GM23338 (cell line): ENCODE data around the gene IMMP2L. TPM values are rescaled to one million over a fixed set of nuclear protein-coding genes. Genes with fewer than 3 reads are reported as not detected.

Source experiments
- ATAC-seq: fragments of 200-7000 bp; cut with Tn5 transposase; 3 replicates; pipeline ENCODE4 v1.9.1; 2020
- DNase-seq: peaks from one replicate; pipeline ENCODE4 v3.0.0-alpha.2; 2015; ENCODE audit warnings: low spot score
- H2AFZ ChIP-seq: fragments of 200-600 bp; sonication (generic); 2 replicates; pipeline ENCODE4 v1.8.0; 2016; ENCODE audit warnings: antibody characterized with exemption, mild to moderate bottlenecking, moderate library complexity
- H3F3A ChIP-seq: fragments of 200-600 bp; sonication (generic); replicated peaks from 2 replicates; pipeline ENCODE4 v1.8.0; 2017; ENCODE audit warnings: antibody characterized with exemption, mixed run types, low read depth
- H3K27ac ChIP-seq: fragments of 200-600 bp; sonication (generic); 2 replicates; pipeline ENCODE4 v1.6.1; 2016; ENCODE audit warnings: low read depth
- H3K27me3 ChIP-seq: fragments of 200-600 bp; sonication (generic); 2 replicates; pipeline ENCODE4 v1.8.0; 2016; ENCODE audit warnings: mild to moderate bottlenecking, mixed run types, moderate library complexity; ENCODE audit not compliant: insufficient read depth
- H3K36me3 ChIP-seq: fragments of 200-600 bp; sonication (generic); 2 replicates; pipeline ENCODE4 v1.8.0; 2016; ENCODE audit warnings: mild to moderate bottlenecking; ENCODE audit not compliant: insufficient read depth
- H3K4me1 ChIP-seq: fragments of 200-600 bp; sonication (generic); 2 replicates; pipeline ENCODE4 v1.8.0; 2016; ENCODE audit warnings: mild to moderate bottlenecking, moderate library complexity; ENCODE audit not compliant: insufficient read depth
- H3K4me2 ChIP-seq: fragments of 200-600 bp; sonication (generic); 2 replicates; pipeline ENCODE4 v1.7.1; 2017; ENCODE audit warnings: mixed run types
- H3K4me3 ChIP-seq: fragments of 200-600 bp; sonication (generic); 2 replicates; pipeline ENCODE4 v1.6.1; 2016; ENCODE audit warnings: mixed run types
- H3K79me2 ChIP-seq: fragments of 200-600 bp; sonication (generic); replicated peaks from 2 replicates; pipeline ENCODE4 v1.8.0; 2017; ENCODE audit warnings: mild to moderate bottlenecking; ENCODE audit not compliant: insufficient read depth
- H3K9me2 ChIP-seq: fragments of 200-600 bp; sonication (generic); 2 replicates; pipeline ENCODE4 v1.8.0; 2017; ENCODE audit not compliant: insufficient read depth
- H4K20me1 ChIP-seq: fragments of 200-600 bp; sonication (generic); replicated peaks from 2 replicates; pipeline ENCODE4 v1.8.0; 2017; ENCODE audit warnings: mild to moderate bottlenecking; ENCODE audit not compliant: insufficient read depth
- H3K27ac Mint-ChIP-seq: 2 replicates; pipeline ENCODE4 v1.8.0; 2020; ENCODE audit warnings: inconsistent platforms, mild to moderate bottlenecking, moderate library complexity, mixed read lengths
- H3K27me3 Mint-ChIP-seq: 3 replicates; pipeline ENCODE4 v1.8.0; 2022; ENCODE audit warnings: low read depth, mild to moderate bottlenecking, moderate library complexity, mixed read lengths, inconsistent platforms; ENCODE audit not compliant: insufficient read depth, poor library complexity
- H3K36me3 Mint-ChIP-seq: 3 replicates; pipeline ENCODE4 v1.8.0; 2021; ENCODE audit warnings: low read depth, mild to moderate bottlenecking, inconsistent platforms, moderate library complexity, mixed read lengths
- H3K4me1 Mint-ChIP-seq: 3 replicates; pipeline ENCODE4 v1.8.0; 2020; ENCODE audit warnings: mild to moderate bottlenecking, inconsistent platforms, mixed read lengths
- H3K4me3 Mint-ChIP-seq: 3 replicates; pipeline ENCODE4 v1.8.0; 2021; ENCODE audit warnings: moderate library complexity, mild to moderate bottlenecking, inconsistent platforms, mixed read lengths
- H3K9me3 Mint-ChIP-seq: 3 replicates; pipeline ENCODE4 v1.8.0; 2020; ENCODE audit warnings: moderate library complexity, mild to moderate bottlenecking, inconsistent platforms, mixed read lengths
- CREB1 ChIP-seq: fragments of 250-450 bp; sonication (Bioruptor Pico); IDR thresholded peaks from 2 replicates; pipeline ENCODE4 v1.5.0; 2020; ENCODE audit warnings: low read depth, mild to moderate bottlenecking, moderate library complexity
- EZH2 ChIP-seq: fragments of 200-600 bp; sonication (generic); IDR thresholded peaks from one replicate; pipeline ENCODE4 v1.8.0; 2017; ENCODE audit warnings: antibody characterized with exemption, mild to moderate bottlenecking, low read depth; ENCODE audit not compliant: unreplicated experiment
- EZH2phosphoT487 ChIP-seq: fragments of 200-600 bp; sonication (generic); IDR thresholded peaks from one replicate; pipeline ENCODE4 v1.8.1; 2018; ENCODE audit warnings: antibody characterized with exemption; ENCODE audit not compliant: unreplicated experiment
- NANOG ChIP-seq: IDR thresholded peaks from 2 replicates; pipeline ENCODE4 v1.6.1; 2016; ENCODE audit warnings: antibody characterized with exemption, borderline replicate concordance
- POLR2AphosphoS5 ChIP-seq: IDR thresholded peaks from 2 replicates; pipeline ENCODE4 v1.6.1; 2016; ENCODE audit warnings: antibody characterized with exemption, low read depth
- STAT1 ChIP-seq: IDR thresholded peaks from one replicate; pipeline ENCODE4 v1.6.1; 2016; ENCODE audit warnings: antibody characterized with exemption; ENCODE audit not compliant: unreplicated experiment
- ZNF114 ChIP-seq: fragments of 250-450 bp; sonication (Bioruptor Pico); IDR thresholded peaks from 2 replicates; pipeline ENCODE4 v1.5.0; 2020; ENCODE audit warnings: mild to moderate bottlenecking, moderate library complexity
- polyA plus RNA-seq: library from polyadenylated mRNA; unstranded; fragments of >200 nt; fragmentation: Nextera tagmentation; extraction: Ambion mirVana; gene quantifications from 2 replicates; pipeline ENCODE4 v1.2.1, GENCODE V29; 2016
- total RNA-seq: library from RNA; depleted of rRNA; stranded (reverse); fragments of >200 nt; shearing (Covaris generic); gene quantifications from 2 replicates; pipeline ENCODE4 v1.2.3, GENCODE V29; 2014
- TF ChIP-seq, protein P1 (sequence below): IDR thresholded peaks from 2 replicates; pipeline ENCODE4 v1.6.1; 2016; ENCODE audit warnings: antibody characterized with exemption
- TF ChIP-seq, protein P2 (sequence below): IDR thresholded peaks from one replicate; pipeline ENCODE4 v1.6.1; 2018; ENCODE audit warnings: antibody characterized with exemption; ENCODE audit not compliant: unreplicated experiment
- TF ChIP-seq, protein P3 (sequence below), 2 experiments: fragments of 200-600 bp in 1 of 2; sonication (generic) in 1 of 2; conservative IDR thresholded peaks; 2 replicates each; pipeline versions ENCODE4 v1.5.1 to v1.6.1; 2016 to 2017; ENCODE audit warnings: antibody characterized with exemption in 2 of 2, low read depth in 2 of 2, mild to moderate bottlenecking in 2 of 2, moderate library complexity in 1 of 2

The IMMP2L gene
- total and polyA plus RNA-seq, 2 experiments from 2014 or later, result 7.3 to 14.0 TPM

GRCh38 chr7:110921595-110922151, 640.6 kb downstream of the IMMP2L start:
- Histone ChIP-seq H3K79me2 (no peaks in the 10 kb centered on the region), H3K27me3 (no peaks in the 10 kb centered on the region), H3K4me3 (no peak overlapping the region), H3K9me2 (no peaks in the 10 kb centered on the region), H3K27ac (no peak overlapping the region), H3F3A (no peaks in the 10 kb centered on the region), H3K4me1 (no peaks in the 10 kb centered on the region), H3K36me3 (no peaks in the 10 kb centered on the region), H3K4me2 (no peak overlapping the region), H2AFZ (no peak overlapping the region), H4K20me1 (no peaks in the 10 kb centered on the region)
- H3K36me3 Mint-ChIP-seq, result no peaks in the 10 kb centered on the region
- ATAC-seq (no peak), DNase-seq (no peak)
- no peaks in the 10 kb centered on the region for H3K27me3 Mint-ChIP-seq
- H3K9me3 Mint-ChIP-seq, result no peaks in the 10 kb centered on the region
- no peak overlapping the region for H3K4me3 Mint-ChIP-seq
- TF ChIP-seq EZH2, result no peak
- no peak for TF ChIP-seq ZNF114 (CRISPR knock-in tag)
- TF ChIP-seq, protein P1, sequence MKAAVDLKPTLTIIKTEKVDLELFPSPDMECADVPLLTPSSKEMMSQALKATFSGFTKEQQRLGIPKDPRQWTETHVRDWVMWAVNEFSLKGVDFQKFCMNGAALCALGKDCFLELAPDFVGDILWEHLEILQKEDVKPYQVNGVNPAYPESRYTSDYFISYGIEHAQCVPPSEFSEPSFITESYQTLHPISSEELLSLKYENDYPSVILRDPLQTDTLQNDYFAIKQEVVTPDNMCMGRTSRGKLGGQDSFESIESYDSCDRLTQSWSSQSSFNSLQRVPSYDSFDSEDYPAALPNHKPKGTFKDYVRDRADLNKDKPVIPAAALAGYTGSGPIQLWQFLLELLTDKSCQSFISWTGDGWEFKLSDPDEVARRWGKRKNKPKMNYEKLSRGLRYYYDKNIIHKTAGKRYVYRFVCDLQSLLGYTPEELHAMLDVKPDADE, result no peak
- no peak for TF ChIP-seq POLR2AphosphoS5
- no peak for TF ChIP-seq NANOG
- TF ChIP-seq CREB1 (CRISPR knock-in tag), result no peak
- TF ChIP-seq, protein P2, sequence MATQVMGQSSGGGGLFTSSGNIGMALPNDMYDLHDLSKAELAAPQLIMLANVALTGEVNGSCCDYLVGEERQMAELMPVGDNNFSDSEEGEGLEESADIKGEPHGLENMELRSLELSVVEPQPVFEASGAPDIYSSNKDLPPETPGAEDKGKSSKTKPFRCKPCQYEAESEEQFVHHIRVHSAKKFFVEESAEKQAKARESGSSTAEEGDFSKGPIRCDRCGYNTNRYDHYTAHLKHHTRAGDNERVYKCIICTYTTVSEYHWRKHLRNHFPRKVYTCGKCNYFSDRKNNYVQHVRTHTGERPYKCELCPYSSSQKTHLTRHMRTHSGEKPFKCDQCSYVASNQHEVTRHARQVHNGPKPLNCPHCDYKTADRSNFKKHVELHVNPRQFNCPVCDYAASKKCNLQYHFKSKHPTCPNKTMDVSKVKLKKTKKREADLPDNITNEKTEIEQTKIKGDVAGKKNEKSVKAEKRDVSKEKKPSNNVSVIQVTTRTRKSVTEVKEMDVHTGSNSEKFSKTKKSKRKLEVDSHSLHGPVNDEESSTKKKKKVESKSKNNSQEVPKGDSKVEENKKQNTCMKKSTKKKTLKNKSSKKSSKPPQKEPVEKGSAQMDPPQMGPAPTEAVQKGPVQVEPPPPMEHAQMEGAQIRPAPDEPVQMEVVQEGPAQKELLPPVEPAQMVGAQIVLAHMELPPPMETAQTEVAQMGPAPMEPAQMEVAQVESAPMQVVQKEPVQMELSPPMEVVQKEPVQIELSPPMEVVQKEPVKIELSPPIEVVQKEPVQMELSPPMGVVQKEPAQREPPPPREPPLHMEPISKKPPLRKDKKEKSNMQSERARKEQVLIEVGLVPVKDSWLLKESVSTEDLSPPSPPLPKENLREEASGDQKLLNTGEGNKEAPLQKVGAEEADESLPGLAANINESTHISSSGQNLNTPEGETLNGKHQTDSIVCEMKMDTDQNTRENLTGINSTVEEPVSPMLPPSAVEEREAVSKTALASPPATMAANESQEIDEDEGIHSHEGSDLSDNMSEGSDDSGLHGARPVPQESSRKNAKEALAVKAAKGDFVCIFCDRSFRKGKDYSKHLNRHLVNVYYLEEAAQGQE, result no peak
- H3K27ac Mint-ChIP-seq, result no peak overlapping the region
- peaks cover 12% of the 10 kb centered on the region; the same call in 2 of the 3 replicates for H3K4me1 Mint-ChIP-seq

DNA sequence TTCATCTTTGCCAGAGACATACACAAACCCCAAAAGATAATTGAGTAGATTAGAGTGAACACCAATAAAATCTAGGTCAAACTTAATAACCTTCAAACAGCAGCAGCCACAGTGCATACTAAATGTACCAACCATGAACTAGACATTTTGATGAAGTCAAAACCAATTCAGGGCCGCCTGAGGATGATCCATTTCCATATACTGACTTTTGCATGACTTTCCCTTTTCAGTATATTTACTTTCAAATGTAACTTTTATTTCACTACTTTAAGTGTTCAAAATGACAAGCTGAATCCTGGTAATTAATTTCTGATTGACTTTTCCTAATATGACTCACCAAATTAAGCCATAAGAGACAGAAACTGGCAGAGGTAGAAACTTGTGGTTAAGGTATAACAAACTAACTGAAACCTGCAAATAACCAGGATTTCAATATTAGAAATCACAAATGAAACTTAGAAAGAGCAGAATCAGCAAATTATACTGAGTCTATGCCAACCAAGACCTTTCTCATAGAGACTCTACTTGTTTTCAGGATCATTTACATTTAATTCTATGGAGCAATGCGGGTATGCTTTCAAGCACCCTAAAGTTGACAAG, 643.2 kb downstream of the IMMP2L start:
- Histone ChIP-seq H3K9me2 (no peaks in the 10 kb centered on the region), H3K27me3 (no peaks in the 10 kb centered on the region), H3K4me3 (no peak overlapping the region), H2AFZ (no peak overlapping the region), H4K20me1 (no peaks in the 10 kb centered on the region), H3K79me2 (no peaks in the 10 kb centered on the region), H3F3A (no peaks in the 10 kb centered on the region), H3K27ac (no peak overlapping the region), H3K4me1 (no peaks in the 10 kb centered on the region), H3K36me3 (no peaks in the 10 kb centered on the region), H3K4me2 (no peak overlapping the region)
- DNase-seq (no peak), ATAC-seq (no peak)
- Mint-ChIP-seq H3K27ac (no peak overlapping the region), H3K4me3 (no peak overlapping the region), H3K36me3 (no peaks in the 10 kb centered on the region), H3K9me3 (no peaks in the 10 kb centered on the region), H3K27me3 (no peaks in the 10 kb centered on the region), H3K4me1 (peaks cover 10% of the 10 kb centered on the region; the same call in 2 of the 3 replicates)
- TF ChIP-seq, protein P3, sequence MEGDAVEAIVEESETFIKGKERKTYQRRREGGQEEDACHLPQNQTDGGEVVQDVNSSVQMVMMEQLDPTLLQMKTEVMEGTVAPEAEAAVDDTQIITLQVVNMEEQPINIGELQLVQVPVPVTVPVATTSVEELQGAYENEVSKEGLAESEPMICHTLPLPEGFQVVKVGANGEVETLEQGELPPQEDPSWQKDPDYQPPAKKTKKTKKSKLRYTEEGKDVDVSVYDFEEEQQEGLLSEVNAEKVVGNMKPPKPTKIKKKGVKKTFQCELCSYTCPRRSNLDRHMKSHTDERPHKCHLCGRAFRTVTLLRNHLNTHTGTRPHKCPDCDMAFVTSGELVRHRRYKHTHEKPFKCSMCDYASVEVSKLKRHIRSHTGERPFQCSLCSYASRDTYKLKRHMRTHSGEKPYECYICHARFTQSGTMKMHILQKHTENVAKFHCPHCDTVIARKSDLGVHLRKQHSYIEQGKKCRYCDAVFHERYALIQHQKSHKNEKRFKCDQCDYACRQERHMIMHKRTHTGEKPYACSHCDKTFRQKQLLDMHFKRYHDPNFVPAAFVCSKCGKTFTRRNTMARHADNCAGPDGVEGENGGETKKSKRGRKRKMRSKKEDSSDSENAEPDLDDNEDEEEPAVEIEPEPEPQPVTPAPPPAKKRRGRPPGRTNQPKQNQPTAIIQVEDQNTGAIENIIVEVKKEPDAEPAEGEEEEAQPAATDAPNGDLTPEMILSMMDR (conservative IDR thresholded peaks at IDR 0.05; ENCODE audit: low read depth in 2 of 2), result no peak
- TF ChIP-seq, protein P2, result no peak
- TF ChIP-seq, protein P1, result no peak
- TF ChIP-seq EZH2phosphoT487 (no peak), STAT1 (no peak), POLR2AphosphoS5 (no peak), ZNF114 (CRISPR knock-in tag) (no peak)
